ENCODE data around the gene CLEC16A.

GRCh38 chr16:11140867-11141266 lies 196.5 kb downstream of the CLEC16A start:
- no peak for TF ChIP-seq CTCF (IDR thresholded peaks at IDR 0.05; ENCODE audit: low read depth, low read length, poor library complexity, severe bottlenecking)
- TF ChIP-seq EZH2phosphoT487 (IDR thresholded peaks at IDR 0.05; ENCODE audit: borderline replicate concordance, low read length) = no peak
